DOHH2 (cell line): ENCODE data around the gene TRPM1.

Experiments
- EZH2phosphoT487 ChIP-seq: fragments of 200-600 bp; sonication (generic); IDR thresholded peaks from 2 replicates; pipeline ENCODE4 v1.6.1; 2017; ENCODE audit warnings: borderline replicate concordance, mild to moderate bottlenecking, antibody characterized with exemption, low read length, moderate library complexity, mixed read lengths
- TF ChIP-seq, protein P1 (sequence below): fragments of 200-600 bp; sonication (generic); IDR thresholded peaks from one replicate; pipeline ENCODE4 v1.5.1; 2014; ENCODE audit warnings: antibody characterized with exemption, mild to moderate bottlenecking, low read depth, low read length; ENCODE audit not compliant: poor library complexity, severe bottlenecking

DNA sequence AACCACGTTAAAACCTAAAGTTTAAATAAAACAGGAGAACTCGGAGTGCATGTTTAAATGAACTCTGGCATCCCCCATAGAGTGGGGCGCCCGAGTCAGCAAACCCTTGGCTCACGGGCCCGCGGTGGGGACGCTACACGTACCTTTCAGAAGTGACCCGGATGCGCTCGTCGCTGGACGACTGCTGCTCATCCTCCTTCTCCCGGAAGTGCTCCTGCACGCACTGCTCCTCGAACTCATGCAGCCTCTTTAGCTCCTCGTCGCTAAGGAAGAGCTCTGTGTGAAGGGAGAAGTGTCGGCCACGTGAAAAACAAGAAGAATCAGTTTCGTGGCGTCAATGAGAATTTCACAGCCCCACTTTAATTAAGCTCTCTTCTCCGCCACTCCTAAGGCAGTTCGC lies 75.5 kb downstream of the TRPM1 start:
- TF ChIP-seq, protein P1, sequence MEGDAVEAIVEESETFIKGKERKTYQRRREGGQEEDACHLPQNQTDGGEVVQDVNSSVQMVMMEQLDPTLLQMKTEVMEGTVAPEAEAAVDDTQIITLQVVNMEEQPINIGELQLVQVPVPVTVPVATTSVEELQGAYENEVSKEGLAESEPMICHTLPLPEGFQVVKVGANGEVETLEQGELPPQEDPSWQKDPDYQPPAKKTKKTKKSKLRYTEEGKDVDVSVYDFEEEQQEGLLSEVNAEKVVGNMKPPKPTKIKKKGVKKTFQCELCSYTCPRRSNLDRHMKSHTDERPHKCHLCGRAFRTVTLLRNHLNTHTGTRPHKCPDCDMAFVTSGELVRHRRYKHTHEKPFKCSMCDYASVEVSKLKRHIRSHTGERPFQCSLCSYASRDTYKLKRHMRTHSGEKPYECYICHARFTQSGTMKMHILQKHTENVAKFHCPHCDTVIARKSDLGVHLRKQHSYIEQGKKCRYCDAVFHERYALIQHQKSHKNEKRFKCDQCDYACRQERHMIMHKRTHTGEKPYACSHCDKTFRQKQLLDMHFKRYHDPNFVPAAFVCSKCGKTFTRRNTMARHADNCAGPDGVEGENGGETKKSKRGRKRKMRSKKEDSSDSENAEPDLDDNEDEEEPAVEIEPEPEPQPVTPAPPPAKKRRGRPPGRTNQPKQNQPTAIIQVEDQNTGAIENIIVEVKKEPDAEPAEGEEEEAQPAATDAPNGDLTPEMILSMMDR, result no peak
- TF ChIP-seq EZH2phosphoT487, result no peak
